Caco-2 (cell line): ENCODE results near the gene ADAMTSL1. TPM values are rescaled to one million over a fixed set of nuclear protein-coding genes. Genes with fewer than 3 reads are reported as not detected.

Experiments used
- BruUV-seq: library from RNA; stranded (reverse); fragments of 400-500 nt; replicated peaks from 2 replicates; lab custom pipeline; 2021; lab: Mats Ljungman, UMichigan
- CTCF ChIA-PET: fragments of 300-600 bp; sonication (Branson Sonifier 250); formaldehyde crosslinking; loops from one replicate; lab custom pipeline; 2022; ENCODE audit warnings: antibody characterized with exemption; lab: Charles Lee
- POLR2A ChIA-PET: fragments of 300-600 bp; sonication (Branson Sonifier 250); formaldehyde crosslinking; loops from one replicate; lab custom pipeline; 2022; ENCODE audit warnings: antibody characterized with exemption; lab: Charles Lee
- DNase-seq, 2 experiments: peaks; one replicate each; pipeline versions ENCODE4 v3.0.0 to v3.0.0-alpha.2; 2020 to 2022
- H3K27me3 ChIP-seq: replicated peaks from 2 replicates; pipeline ENCODE4 v1.6.0; 2011; ENCODE audit warnings: low read length; ENCODE audit not compliant: control insufficient read depth, insufficient read depth
- H3K36me3 ChIP-seq: 2 replicates; pipeline ENCODE4 v1.5.1; 2011; ENCODE audit warnings: low read length; ENCODE audit not compliant: control insufficient read depth, insufficient read depth
- H3K4me1 ChIP-seq: fragments of 250-450 bp; sonication (Bioruptor Pico); 2 replicates; pipeline ENCODE4 v1.5.1; 2020; ENCODE audit warnings: mild to moderate bottlenecking
- H3K4me3 ChIP-seq: 2 replicates; pipeline ENCODE4 v1.5.1; 2011; ENCODE audit warnings: low read depth, mild to moderate bottlenecking, control low read depth, low read length
- H3K9me3 ChIP-seq: fragments of 250-450 bp; sonication (Bioruptor Pico); 2 replicates; pipeline ENCODE4 v1.5.1; 2020; ENCODE audit warnings: mild to moderate bottlenecking, moderate library complexity
- H3K27ac Mint-ChIP-seq: one replicate; pipeline ENCODE4 v1.8.0; 2022; ENCODE audit warnings: mixed read lengths; ENCODE audit not compliant: unreplicated experiment
- H3K27me3 Mint-ChIP-seq: one replicate; pipeline ENCODE4 v1.8.0; 2022; ENCODE audit warnings: mixed read lengths; ENCODE audit not compliant: insufficient read depth, unreplicated experiment
- H3K36me3 Mint-ChIP-seq: one replicate; pipeline ENCODE4 v1.8.0; 2022; ENCODE audit warnings: mild to moderate bottlenecking, mixed read lengths; ENCODE audit not compliant: insufficient read depth, unreplicated experiment
- H3K4me1 Mint-ChIP-seq: one replicate; pipeline ENCODE4 v1.8.0; 2022; ENCODE audit warnings: low read depth, mixed read lengths; ENCODE audit not compliant: unreplicated experiment
- H3K4me3 Mint-ChIP-seq: one replicate; pipeline ENCODE4 v1.8.0; 2022; ENCODE audit warnings: mild to moderate bottlenecking, moderate library complexity, mixed read lengths; ENCODE audit not compliant: unreplicated experiment
- H3K9me3 Mint-ChIP-seq: one replicate; pipeline ENCODE4 v1.8.0; 2022; ENCODE audit warnings: mixed read lengths; ENCODE audit not compliant: unreplicated experiment
- CTCF ChIP-seq, 2 experiments: fragments of 200-600 bp in 1 of 2; IDR thresholded peaks; 1 replicate in 1 of 2; 2 replicates in 1 of 2; pipeline versions ENCODE4 v1.5.1 to v1.8.0; 2011 to 2022; ENCODE audit warnings: antibody characterized with exemption in 1 of 2, control low read depth in 1 of 2, inconsistent platforms in 1 of 2, low read depth in 1 of 2, low read length in 1 of 2, mild to moderate bottlenecking in 1 of 2, moderate library complexity in 1 of 2; ENCODE audit not compliant: insufficient read depth in 1 of 2, severe bottlenecking in 1 of 2, unreplicated experiment in 1 of 2
- intact Hi-C: fragments of 100-400 bp; cut with micrococcal nuclease; formaldehyde crosslinking; loops from one replicate; pipeline ENCODE4 v1.10.0; 2022; ENCODE audit not compliant: unreplicated experiment
- total RNA-seq: library from RNA; stranded (reverse); gene quantifications from 2 replicates; pipeline ENCODE4 v1.2.3, GENCODE V29; 2022

Gene ADAMTSL1
- total RNA-seq, 1 experiment from 2014 or later: not detected

GRCh38 chr9:18896531-18897179 lies 422.7 kb downstream of the ADAMTSL1 start:
- Mint-ChIP-seq H3K27ac (no peak overlapping the region), H3K9me3 (peaks cover 10% of the 10 kb centered on the region), H3K27me3 (peaks cover 5% of the 10 kb centered on the region), H3K4me1 (no peaks in the 10 kb centered on the region), H3K4me3 (no peak overlapping the region), H3K36me3 (no peaks in the 10 kb centered on the region)
- no peaks in the 10 kb centered on the region for H3K36me3 ChIP-seq
- CTCF ChIA-PET: no interaction called here
- TF ChIP-seq CTCF (IDR thresholded peaks at IDR 0.05; ENCODE audit: insufficient read depth in 1 of 2, low read depth in 1 of 2, low read length in 1 of 2, severe bottlenecking in 1 of 2, unreplicated experiment in 1 of 2): no peak
- no peak for DNase-seq
- no peak overlapping the region for H3K4me3 ChIP-seq
- intact Hi-C loops: no loop called here
- no peaks in the 10 kb centered on the region for H3K4me1 ChIP-seq
- no peaks in the 10 kb centered on the region for H3K27me3 ChIP-seq
- POLR2A ChIA-PET: no interaction called here
- no TSS peak for BruUV-seq
- H3K9me3 ChIP-seq: no peaks in the 10 kb centered on the region; the same call in 1 of the 2 replicates

GRCh38 chr9:18903450-18903849 lies 429.5 kb downstream of the ADAMTSL1 start:
- no peaks in the 10 kb centered on the region for H3K27me3 ChIP-seq
- H3K4me1 ChIP-seq: no peaks in the 10 kb centered on the region
- ChIA-PET CTCF (no interaction called here), POLR2A (no interaction called here)
- no peaks in the 10 kb centered on the region for H3K9me3 Mint-ChIP-seq
- no peaks in the 10 kb centered on the region for H3K36me3 Mint-ChIP-seq
- no peak overlapping the region for H3K4me3 Mint-ChIP-seq
- no peak for TF ChIP-seq CTCF (IDR thresholded peaks at IDR 0.05; ENCODE audit: insufficient read depth in 1 of 2, low read depth in 1 of 2, low read length in 1 of 2, severe bottlenecking in 1 of 2, unreplicated experiment in 1 of 2)
- H3K9me3 ChIP-seq: no peaks in the 10 kb centered on the region
- H3K27me3 Mint-ChIP-seq: peaks cover 11% of the 10 kb centered on the region
- H3K4me1 Mint-ChIP-seq: no peaks in the 10 kb centered on the region
- intact Hi-C loops: no loop called here
- no peak overlapping the region for H3K4me3 ChIP-seq
- no peak overlapping the region for H3K27ac Mint-ChIP-seq
- no peak for DNase-seq
- BruUV-seq: no TSS peak
- H3K36me3 ChIP-seq: no peaks in the 10 kb centered on the region

DNA sequence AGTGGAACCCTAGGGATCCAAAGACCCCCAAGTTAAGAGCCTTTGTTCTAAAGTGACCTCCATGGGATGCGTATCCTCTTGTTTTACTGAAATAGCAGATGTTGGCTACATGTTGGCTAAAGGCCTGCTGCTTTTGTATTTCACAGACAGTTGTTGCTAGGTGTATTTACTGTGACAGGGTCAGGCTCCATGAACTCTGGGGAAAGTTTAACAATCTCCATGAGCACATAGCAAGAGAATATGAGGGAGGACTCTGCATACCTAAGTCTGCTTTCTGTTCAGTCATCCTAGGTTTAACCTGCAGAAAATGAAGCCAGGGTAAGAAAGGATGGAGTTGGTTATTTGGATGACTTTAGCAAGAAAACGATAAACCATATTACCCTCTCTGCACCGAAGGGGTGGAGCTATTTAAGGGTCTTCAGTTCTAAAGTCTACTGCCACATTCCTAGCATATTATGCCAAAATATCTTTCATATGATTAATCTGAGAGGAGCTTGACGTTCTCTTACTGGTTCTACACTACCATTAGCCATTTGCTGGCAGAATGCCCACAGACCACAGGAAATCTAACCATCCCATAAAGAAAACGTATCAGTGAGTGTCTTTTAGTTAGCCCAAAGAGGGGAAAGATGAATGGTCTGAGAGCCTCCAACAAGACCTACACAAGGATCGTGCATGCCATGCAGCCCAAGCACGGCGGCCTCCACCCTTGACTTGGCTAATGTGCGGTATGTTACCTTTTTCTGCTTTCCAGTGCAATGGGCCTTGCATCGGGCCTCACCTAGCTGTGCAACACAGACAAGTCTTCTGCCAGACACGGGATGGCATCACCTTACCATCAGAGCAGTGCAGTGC lies 431.3 kb downstream of the ADAMTSL1 start:
- TF ChIP-seq CTCF (IDR thresholded peaks at IDR 0.05; ENCODE audit: insufficient read depth in 1 of 2, low read depth in 1 of 2, low read length in 1 of 2, severe bottlenecking in 1 of 2, unreplicated experiment in 1 of 2): no peak
- Histone ChIP-seq H3K9me3 (no peaks in the 10 kb centered on the region), H3K4me3 (no peak overlapping the region), H3K36me3 (no peaks in the 10 kb centered on the region), H3K4me1 (no peaks in the 10 kb centered on the region), H3K27me3 (no peaks in the 10 kb centered on the region)
- H3K36me3 Mint-ChIP-seq: no peaks in the 10 kb centered on the region
- no peak for DNase-seq
- H3K27me3 Mint-ChIP-seq: peaks cover 11% of the 10 kb centered on the region
- POLR2A ChIA-PET: no interaction called here
- H3K4me3 Mint-ChIP-seq: no peak overlapping the region
- BruUV-seq: no TSS peak
- intact Hi-C loops: no loop called here
- no peak overlapping the region for H3K27ac Mint-ChIP-seq
- no peaks in the 10 kb centered on the region for H3K9me3 Mint-ChIP-seq
- no peaks in the 10 kb centered on the region for H3K4me1 Mint-ChIP-seq
- CTCF ChIA-PET: no interaction called here
